HepG2 (cell line): ENCODE data around the gene USP2. TPM values are rescaled to one million over a fixed set of nuclear protein-coding genes. Genes with fewer than 3 reads are reported as not detected.

ENCODE experiments used
- ATAC-seq: fragments of 200-7000 bp; cut with Tn5 transposase; 3 replicates; pipeline ENCODE4 v1.9.1; 2020; ENCODE audit warnings: mild to moderate bottlenecking, moderate library complexity
- BruUV-seq: library from RNA; stranded (reverse); fragments of 400-500 nt; replicated peaks from 2 replicates; lab custom pipeline; 2021; lab: Mats Ljungman, UMichigan
- CTCF ChIA-PET: fragments of 300-600 bp; formaldehyde crosslinking; extraction: SDS; loops from one replicate; lab custom pipeline; 2021; ENCODE audit warnings: low total read pairs, inconsistent platforms, low intra/inter-chr PET ratio; lab: Yijun Ruan, JAX
- POLR2A ChIA-PET: fragments of 350-600 bp; sonication (Branson Sonifier 250); formaldehyde crosslinking; loops from one replicate; lab custom pipeline; 2020; ENCODE audit warnings: antibody characterized with exemption, inconsistent platforms; lab: Yijun Ruan, JAX
- DNase-seq: peaks from one replicate; pipeline ENCODE4 v3.0.0-alpha.2; 2015; ENCODE audit warnings: low spot score
- FAIRE-seq: peaks from 3 replicates; lab custom pipeline; 2011; peaks lifted over from hg19 to GRCh38; lab: Jason Lieb, UNC
- H2AFZ ChIP-seq: one replicate; pipeline ENCODE4 v1.6.1; 2011; ENCODE audit warnings: low read length, inconsistent platforms
- H3K27ac ChIP-seq: fragments of 300-600 bp; 3 replicates; pipeline ENCODE4 v1.8.0; 2011; ENCODE audit warnings: mixed run types, mild to moderate bottlenecking, mixed read lengths, low read length, inconsistent platforms; ENCODE audit not compliant: insufficient read depth; ENCODE audit errors: extremely low read length
- H3K27me3 ChIP-seq, 2 experiments: fragments of 200-600 bp in 1 of 2; 2 replicates in 1 of 2; 3 replicates in 1 of 2; pipeline versions ENCODE4 v1.6.0 to v1.8.0; 2011; ENCODE audit warnings: low read length in 2 of 2, mild to moderate bottlenecking in 2 of 2, moderate library complexity in 2 of 2, inconsistent platforms in 1 of 2; ENCODE audit not compliant: insufficient read depth in 2 of 2, control insufficient read depth in 1 of 2
- H3K36me3 ChIP-seq, 2 experiments: fragments of 200-600 bp in 1 of 2; replicated peaks in 1 of 2; 2 replicates in 1 of 2; 3 replicates in 1 of 2; pipeline versions ENCODE4 v1.5.1 to v1.8.0; 2011; ENCODE audit warnings: low read length in 2 of 2, inconsistent platforms in 1 of 2; ENCODE audit not compliant: insufficient read depth in 2 of 2, control insufficient read depth in 1 of 2
- H3K4me1 ChIP-seq: 2 replicates; pipeline ENCODE4 v1.5.1; 2012; ENCODE audit warnings: low read length, inconsistent platforms; ENCODE audit not compliant: insufficient read depth
- H3K4me2 ChIP-seq: 2 replicates; pipeline ENCODE4 v1.6.0; 2011; ENCODE audit warnings: low read depth, low read length, inconsistent platforms
- H3K4me3 ChIP-seq, 3 experiments: fragments of 200-600 bp in 1 of 3; sonication (generic), shearing (Covaris generic) in 1 of 3; replicated peaks in 1 of 3; 2 replicates each; pipeline ENCODE4 v1.5.1; 2011 to 2016; ENCODE audit warnings: low read length in 3 of 3, inconsistent platforms in 2 of 3, low read depth in 2 of 3, mild to moderate bottlenecking in 2 of 3, control low read depth in 1 of 3, mixed read lengths in 1 of 3; ENCODE audit not compliant: insufficient read depth in 1 of 3
- H3K79me2 ChIP-seq: one replicate; pipeline ENCODE4 v1.6.1; 2011; ENCODE audit warnings: low read length, inconsistent platforms; ENCODE audit not compliant: insufficient read depth
- H3K9ac ChIP-seq: 2 replicates; pipeline ENCODE4 v1.6.0; 2011; ENCODE audit warnings: mild to moderate bottlenecking, low read depth, low read length, inconsistent platforms; ENCODE audit not compliant: insufficient read depth
- H3K9me3 ChIP-seq: 2 replicates; pipeline ENCODE4 v1.5.1; 2012; ENCODE audit warnings: mild to moderate bottlenecking, low read length
- H4K20me1 ChIP-seq: 2 replicates; pipeline ENCODE4 v1.6.0; 2011; ENCODE audit warnings: inconsistent platforms, mild to moderate bottlenecking, low read length, moderate library complexity; ENCODE audit not compliant: insufficient read depth
- BATF2 ChIP-seq: sonication (generic); formaldehyde crosslinking; IDR thresholded peaks from 2 replicates; pipeline ENCODE4 v1.8.0; 2022; ENCODE audit warnings: mild to moderate bottlenecking, missing genetic modification reagents, moderate library complexity
- BCL6 ChIP-seq: IDR thresholded peaks from 2 replicates; pipeline ENCODE4 v1.6.1; 2016; ENCODE audit warnings: missing genetic modification reagents, missing compliant biosample characterization
- BHLHE40 ChIP-seq: IDR thresholded peaks from 2 replicates; pipeline ENCODE4 v1.6.1; 2011; ENCODE audit warnings: low read length, improper control_type of control experiment
- CSRNP1 ChIP-seq: sonication (generic); formaldehyde crosslinking; IDR thresholded peaks from 2 replicates; pipeline ENCODE4 v1.8.1; 2023; ENCODE audit warnings: mild to moderate bottlenecking, missing genetic modification reagents
- HHEX ChIP-seq: IDR thresholded peaks from 2 replicates; pipeline ENCODE4 v1.6.1; 2016; ENCODE audit warnings: control low read depth
- NR2F2 ChIP-seq: IDR thresholded peaks from 2 replicates; pipeline ENCODE4 v1.6.1; 2012; ENCODE audit warnings: low read depth, inconsistent platforms, borderline replicate concordance
- NR2F6 ChIP-seq, 2 experiments: IDR thresholded peaks; 2 replicates each; pipeline ENCODE4 v1.6.1; 2016; ENCODE audit warnings: antibody characterized with exemption in 1 of 2, mild to moderate bottlenecking in 1 of 2
- PATZ1 ChIP-seq: sonication (generic); formaldehyde crosslinking; IDR thresholded peaks from 2 replicates; pipeline ENCODE4 v1.4.0; 2020; ENCODE audit warnings: missing genetic modification reagents
- PAXIP1 ChIP-seq: sonication (generic); formaldehyde crosslinking; conservative IDR thresholded peaks from 2 replicates; pipeline ENCODE4 v1.4.0; 2020; ENCODE audit warnings: mild to moderate bottlenecking, missing genetic modification reagents, moderate library complexity
- SKI ChIP-seq: fragments of 450-650 bp; IDR thresholded peaks from one replicate; pipeline ENCODE4 v1.6.1; 2018; ENCODE audit warnings: mild to moderate bottlenecking; ENCODE audit not compliant: partially characterized antibody
- SOX13 ChIP-seq, 3 experiments: fragments of 450-650 bp in 1 of 3; sonication (generic) in 1 of 3; formaldehyde crosslinking in 1 of 3; IDR thresholded peaks in 2 of 3; conservative IDR thresholded peaks in 1 of 3; 2 replicates each; pipeline versions ENCODE4 v1.5.0 to v1.6.1; 2016 to 2020; ENCODE audit warnings: antibody characterized with exemption in 1 of 3, mild to moderate bottlenecking in 1 of 3, missing compliant biosample characterization in 1 of 3, missing genetic modification reagents in 1 of 3, moderate library complexity in 1 of 3
- SOX6 ChIP-seq, 2 experiments: fragments of 450-650 bp in 1 of 2; sonication (generic) in 1 of 2; formaldehyde crosslinking in 1 of 2; IDR thresholded peaks; 2 replicates each; pipeline versions ENCODE4 v1.4.0 to v1.6.1; 2017 to 2020; ENCODE audit warnings: antibody characterized with exemption in 1 of 2, mild to moderate bottlenecking in 1 of 2, missing genetic modification reagents in 1 of 2
- TCF7 ChIP-seq: sonication (generic); IDR thresholded peaks from 2 replicates; pipeline ENCODE4 v1.6.1; 2016; ENCODE audit warnings: antibody characterized with exemption, low read depth
- TEAD3 ChIP-seq: optimal IDR thresholded peaks from 2 replicates; pipeline ENCODE3; 2016; ENCODE audit warnings: borderline replicate concordance
- WGBS: methylation state at CpG from one replicate; pipeline ENCODE4 v1.1.6; 2017; ENCODE audit warnings: low lambda C conversion rate; 5-methylcytosine and 5-hydroxymethylcytosine counted together
- in situ Hi-C: cut with HindIII; loops from 2 replicates; pipeline ENCODE4 v1.10.0; 2017; ENCODE audit warnings: low pct_unique_long_range_greater_than_20kb; ENCODE audit not compliant: extremely low pct_ligation_motif_present
- intact Hi-C: fragments of 100-400 bp; cut with micrococcal nuclease; formaldehyde crosslinking; loops from one replicate; pipeline ENCODE4 v1.10.0; 2022; ENCODE audit not compliant: unreplicated experiment
- polyA plus RNA-seq, 8 experiments: library from polyadenylated mRNA; depleted of rRNA in 3 of 8; stranded (reverse) in 7 of 8; unstranded in 1 of 8; fragments of >200 nt; fragmentation: Illumina TruSeq in 4 of 8; extraction: Trizol in 4 of 8; gene quantifications; 2 replicates each; pipeline versions ENCODE4 v1.2.1 to v1.2.3, GENCODE V29; 2011 to 2016; ENCODE audit warnings: low read depth in 4 of 8, missing spikeins in 1 of 8, mixed read lengths in 1 of 8; ENCODE audit not compliant: insufficient read depth in 1 of 8
- total RNA-seq, 5 experiments: library from RNA; depleted of rRNA; stranded (reverse); fragments of >200 nt; fragmentation: Illumina TruSeq; extraction: Trizol; gene quantifications; 2 replicates each; pipeline ENCODE4 v1.2.3, GENCODE V29; 2016; ENCODE audit warnings: low read depth in 1 of 5

Gene USP2
- total and polyA plus RNA-seq, 2 of the 13 experiments (the other 11 are each of a cell fraction or from before 2014, with no cell fraction given), result 2.5 to 6.0 TPM

- H3K4me1 ChIP-seq, result peaks cover 100% of the 10 kb centered on the region
- peak; percentile 18 for ATAC-seq
- peak; percentile 73; the same call in 1 of the 2 replicates for TF ChIP-seq BCL6 (CRISPR knock-in tag)
- TF ChIP-seq BHLHE40, result peak; percentile 12; the same call in 1 of the 2 replicates
- TF ChIP-seq SKI, result no peak
- peak; percentile 5; the same call in 1 of the 2 replicates for TF ChIP-seq PATZ1
- peak; percentile 55; the same call in 1 of the 2 replicates for TF ChIP-seq HHEX (CRISPR knock-in tag)
- TF ChIP-seq CSRNP1, result no peak
- TF ChIP-seq BATF2 (CRISPR knock-in tag), result no peak
- peak; percentile 74 for TF ChIP-seq NR2F2
- peak; percentile 79 for TF ChIP-seq TEAD3 (CRISPR knock-in tag)
- peak; percentile 75 for TF ChIP-seq NR2F6 (IDR thresholded peaks at IDR 0.05)
- TF ChIP-seq NR2F6 (CRISPR knock-in tag; IDR thresholded peaks at IDR 0.05), result peak; percentile 24; the same call in 1 of the 2 replicates
- TF ChIP-seq TCF7, result peak; percentile 48; the same call in 1 of the 2 replicates
- TF ChIP-seq SOX13 (IDR thresholded peaks at IDR 0.05), result no peak
- TF ChIP-seq SOX13 (CRISPR knock-in tag; conservative IDR thresholded peaks at IDR 0.05 in 1 of 2, IDR thresholded peaks at IDR 0.05 in 1 of 2), result peak in 1 of 2 experiments; percentile 21; a peak in 1 of 4 replicates
- TF ChIP-seq SOX6 (IDR thresholded peaks at IDR 0.05), result no peak
- TF ChIP-seq SOX6 (CRISPR knock-in tag; IDR thresholded peaks at IDR 0.05), result peak; percentile 53; the same call in 1 of the 2 replicates
- TF ChIP-seq PAXIP1 (CRISPR knock-in tag), result peak; percentile 62
Measured at GRCh38 chr11:119369132-119369925, 12.2 kb downstream of the USP2 start.

More at GRCh38 chr11:119369132-119369925, 12.2 kb downstream of the USP2 start:
- in situ Hi-C loops, result no loop called here
- Histone ChIP-seq H3K4me2 (peak overlapping the region; percentile 81), H4K20me1 (no peaks in the 10 kb centered on the region), H3K27ac (peak overlapping the region; percentile 93), H3K27me3 (no peaks in the 10 kb centered on the region), H3K4me3 (peak overlapping the region; percentile 43 to 68 (median 53); a peak in 4 of 6 replicates), H3K36me3 (no peaks in the 10 kb centered on the region), H3K79me2 (peaks cover 30% of the 10 kb centered on the region), H2AFZ (no peak overlapping the region), H3K9me3 (no peaks in the 10 kb centered on the region), H3K9ac (peak overlapping the region; percentile 68)
- 40% methylated on average over 13 of the region's 13 CpGs for WGBS
- no peak for FAIRE-seq
- intact Hi-C loops, result loop anchor here (2.0 kb wide), 1 partner anchor 17 kb away; no protein-coding TSS in a partner anchor
- DNase-seq, result peak; percentile 50
- POLR2A ChIA-PET, result interaction anchor here (0.9 to 4.5 kb wide), 21 partner anchors 7 to 458 kb away, joined by 3 to 31 read pairs (median 8); partner anchors contain the start of genes C1QTNF5, C2CD2L, HINFP and MCAM
- CTCF ChIA-PET, result no interaction called here
- no TSS peak for BruUV-seq
